Fibroblast of the aortic adventitia (primary cell): ENCODE measurements around the gene GATA1. TPM values are rescaled to one million over a fixed set of nuclear protein-coding genes. Genes with fewer than 3 reads are reported as not detected.

Experiments used
- DNase-seq: peaks from one replicate; pipeline ENCODE4 v3.0.0-alpha.2; 2010; ENCODE audit warnings: low read depth
- H3K4me3 ChIP-seq: 2 replicates; pipeline ENCODE4 v1.5.1; 2011; ENCODE audit warnings: low read depth, mild to moderate bottlenecking, control low read depth, low read length, moderate library complexity
- total RNA-seq: library from RNA; depleted of rRNA; stranded (reverse); fragments of >200 nt; gene quantifications from 2 replicates; pipeline ENCODE4 v1.2.3, GENCODE V29; 2012; ENCODE audit warnings: low replicate concordance
- TF ChIP-seq, protein P1 (sequence below): IDR thresholded peaks from 2 replicates; pipeline ENCODE4 v1.5.1; 2011; ENCODE audit warnings: mild to moderate bottlenecking, low read length, control low read depth, inconsistent platforms; ENCODE audit not compliant: insufficient read depth

Gene GATA1
- not detected in 2 replicates for total RNA-seq

DNA sequence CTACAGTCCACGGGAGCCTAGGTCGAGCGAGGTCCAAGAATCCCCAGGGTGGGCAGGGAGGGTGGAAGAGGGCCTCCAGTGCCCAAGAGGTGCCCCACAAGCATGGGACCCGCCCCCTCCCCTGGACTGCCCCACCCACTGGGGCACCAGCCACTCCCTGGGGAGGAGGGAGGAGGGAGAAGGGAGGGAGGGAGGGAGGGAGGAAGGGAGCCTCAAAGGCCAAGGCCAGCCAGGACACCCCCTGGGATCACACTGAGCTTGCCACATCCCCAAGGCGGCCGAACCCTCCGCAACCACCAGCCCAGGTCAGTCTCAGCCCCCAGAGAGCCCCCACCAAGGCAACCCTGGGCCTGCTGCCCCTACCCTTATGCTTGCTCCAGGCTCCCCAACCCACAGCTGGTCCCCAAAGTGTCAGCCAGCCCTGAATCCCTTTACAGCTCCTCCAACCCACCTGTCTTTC lies at the start of gene GATA1:
Gene GATA1, plus strand, starts transcription at position 250 of the 460 bp plus-strand sequence. CDS start 4,520 bp downstream, outside the sequence.
- no peak for DNase-seq
- H3K4me3 ChIP-seq: no peak within 1 kb of the TSS
- TF ChIP-seq, protein P1, sequence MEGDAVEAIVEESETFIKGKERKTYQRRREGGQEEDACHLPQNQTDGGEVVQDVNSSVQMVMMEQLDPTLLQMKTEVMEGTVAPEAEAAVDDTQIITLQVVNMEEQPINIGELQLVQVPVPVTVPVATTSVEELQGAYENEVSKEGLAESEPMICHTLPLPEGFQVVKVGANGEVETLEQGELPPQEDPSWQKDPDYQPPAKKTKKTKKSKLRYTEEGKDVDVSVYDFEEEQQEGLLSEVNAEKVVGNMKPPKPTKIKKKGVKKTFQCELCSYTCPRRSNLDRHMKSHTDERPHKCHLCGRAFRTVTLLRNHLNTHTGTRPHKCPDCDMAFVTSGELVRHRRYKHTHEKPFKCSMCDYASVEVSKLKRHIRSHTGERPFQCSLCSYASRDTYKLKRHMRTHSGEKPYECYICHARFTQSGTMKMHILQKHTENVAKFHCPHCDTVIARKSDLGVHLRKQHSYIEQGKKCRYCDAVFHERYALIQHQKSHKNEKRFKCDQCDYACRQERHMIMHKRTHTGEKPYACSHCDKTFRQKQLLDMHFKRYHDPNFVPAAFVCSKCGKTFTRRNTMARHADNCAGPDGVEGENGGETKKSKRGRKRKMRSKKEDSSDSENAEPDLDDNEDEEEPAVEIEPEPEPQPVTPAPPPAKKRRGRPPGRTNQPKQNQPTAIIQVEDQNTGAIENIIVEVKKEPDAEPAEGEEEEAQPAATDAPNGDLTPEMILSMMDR: no peak

DNA sequence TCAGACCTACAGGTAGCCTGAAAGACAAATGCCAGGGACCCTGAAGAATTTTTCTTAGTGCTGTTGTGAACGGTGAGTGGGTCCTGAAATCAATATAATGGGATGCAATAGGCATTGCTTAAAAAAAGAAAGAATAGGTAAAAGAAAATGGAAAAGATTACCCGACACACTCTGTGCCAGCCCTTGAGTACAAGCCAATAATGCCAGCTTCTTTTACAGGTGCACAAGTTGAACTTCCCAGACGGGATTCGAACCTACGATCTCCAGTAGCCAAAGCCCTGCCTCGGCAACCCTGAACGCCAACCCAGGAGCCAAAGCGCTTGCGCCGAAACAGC lies 49.5 kb upstream of the GATA1 start:
- TF ChIP-seq, protein P1: no peak
- DNase-seq: no peak
- peak overlapping the region; percentile 60 for H3K4me3 ChIP-seq

DNA sequence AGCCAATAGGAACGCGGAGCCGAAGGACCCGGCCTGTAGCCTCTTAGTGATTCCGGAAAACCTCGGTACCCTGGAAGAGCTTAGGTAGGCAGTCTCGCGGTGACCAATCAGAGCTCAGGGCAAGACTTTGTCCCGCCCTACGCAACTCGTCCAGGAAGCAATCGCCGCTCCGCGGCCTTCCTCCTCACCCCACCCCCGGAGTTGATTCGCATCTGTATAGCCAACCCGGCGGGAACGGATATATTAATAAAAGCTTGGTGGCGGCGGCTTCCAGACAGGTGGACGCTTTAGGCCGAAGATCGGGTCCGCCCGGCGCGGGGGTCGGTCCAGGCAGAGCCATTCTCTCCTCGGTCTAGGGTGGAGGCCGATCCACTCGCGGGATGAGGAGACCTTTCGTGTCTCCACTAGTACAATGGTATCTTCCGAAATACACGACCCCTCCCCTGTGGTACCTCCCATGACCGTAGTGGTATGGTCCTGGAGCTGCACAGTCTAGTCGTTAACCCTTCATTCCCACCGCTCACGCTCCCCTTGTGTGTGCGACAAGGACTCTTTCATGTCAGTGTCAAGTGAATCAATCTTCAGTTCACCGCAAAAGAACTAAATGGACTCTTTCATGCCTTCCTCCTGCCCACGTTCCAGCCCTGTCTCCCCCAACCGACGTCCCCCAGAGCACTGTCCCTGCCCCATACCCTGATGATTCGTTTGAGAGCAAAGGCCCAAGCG lies 49.0 kb upstream of the GATA1 start:
- H3K4me3 ChIP-seq: peak overlapping the region; percentile 63
- TF ChIP-seq, protein P1: no peak
- DNase-seq: peak; percentile 98

DNA sequence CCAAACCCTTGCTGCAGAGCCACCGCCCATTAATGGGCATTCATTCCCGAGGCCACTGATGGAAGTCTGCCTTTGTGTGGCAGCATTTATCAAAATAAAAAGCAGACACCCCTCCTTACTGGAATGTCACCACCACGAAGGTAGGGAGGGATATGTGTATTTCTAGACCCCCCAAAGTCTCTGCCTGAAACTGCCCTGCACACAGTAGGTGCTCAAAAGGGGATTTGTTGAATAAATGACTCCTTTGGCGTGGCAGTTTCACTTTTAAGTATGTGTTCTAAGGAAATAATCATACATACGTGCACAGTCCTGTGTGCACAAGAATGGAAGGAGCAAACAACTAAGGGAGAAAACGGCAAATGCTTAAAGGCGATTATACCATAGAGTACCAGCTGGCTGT lies 48.5 kb upstream of the GATA1 start:
- peak overlapping the region; percentile 63 for H3K4me3 ChIP-seq
- no peak for DNase-seq
- TF ChIP-seq, protein P1: no peak

DNA sequence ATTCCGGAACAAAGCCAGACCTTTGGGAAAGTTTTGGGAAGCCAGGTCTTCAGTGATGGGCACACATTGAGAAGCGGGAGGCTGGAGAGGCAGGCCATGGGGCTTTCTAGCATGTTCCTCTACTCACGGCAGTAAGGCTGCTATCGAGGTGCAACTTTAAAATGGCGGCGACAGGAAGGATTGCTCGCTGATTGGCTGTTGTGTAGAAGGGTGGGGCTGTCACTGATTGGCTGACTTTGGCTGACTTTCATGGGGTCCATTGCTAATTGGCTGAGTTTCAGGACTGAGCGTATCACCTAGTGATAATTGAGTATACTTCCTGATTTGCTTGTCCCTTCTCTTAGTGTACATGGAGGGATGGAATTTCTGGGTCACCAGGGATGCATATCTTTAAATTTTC lies 44.6 kb upstream of the GATA1 start:
- H3K4me3 ChIP-seq: no peak overlapping the region
- TF ChIP-seq, protein P1: no peak

DNA sequence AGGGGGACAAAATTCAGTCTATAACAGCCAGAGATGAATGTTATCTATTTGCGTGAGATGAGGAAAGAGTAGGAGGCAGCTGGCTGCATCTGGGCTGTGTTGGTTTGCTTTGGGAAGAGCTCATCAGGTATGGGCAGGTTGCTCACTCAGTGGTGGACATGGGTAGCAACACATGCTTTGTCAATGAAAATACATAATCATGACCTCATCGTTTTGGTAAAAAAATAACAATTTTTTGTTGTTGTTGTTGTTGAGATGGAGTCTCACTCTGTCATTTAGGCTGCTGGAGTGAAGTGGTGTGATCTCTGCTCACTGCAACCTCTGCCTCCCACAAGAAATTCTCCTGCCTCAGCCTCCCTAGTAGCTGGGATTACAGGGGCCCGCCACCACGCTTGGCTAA lies 41.2 kb upstream of the GATA1 start:
- no peak overlapping the region for H3K4me3 ChIP-seq
- DNase-seq: no peak
- TF ChIP-seq, protein P1: no peak

More for the DNA sequence above, 44.6 kb upstream of the GATA1 start:
- no peak for DNase-seq
